Right ventricle myocardium inferior (tissue), 1 donor: ENCODE data around the gene SLC6A5. TPM values are rescaled to one million over a fixed set of nuclear protein-coding genes. Genes with fewer than 3 reads are reported as not detected.

Experiments
- ATAC-seq: fragments of 200-7000 bp; cut with Tn5 transposase; one replicate; pipeline ENCODE4 v1.9.1; 2020; ENCODE audit warnings: mild to moderate bottlenecking, moderate library complexity
- DNase-seq: peaks from one replicate; pipeline ENCODE4 v3.0.0; 2021; ENCODE audit errors: missing footprints
- intact Hi-C: fragments of 100-400 bp; cut with DNase I; formaldehyde crosslinking; loops from one replicate; pipeline ENCODE4 v1.11.0; 2022
- total RNA-seq: library from RNA; stranded (reverse); fragmentation: NEBNext Ultra II Directional; extraction: Animal tissue kit (Norgen Biotek cat#: 25700); gene quantifications from one replicate; pipeline ENCODE4 v1.2.1, GENCODE V29; 2021
- donor health status: DM: no; HTN: yes; CAD: no; lungs with severe emphysema.

Gene SLC6A5
- total RNA-seq, 1 donor from 2014 or later: not detected

DNA sequence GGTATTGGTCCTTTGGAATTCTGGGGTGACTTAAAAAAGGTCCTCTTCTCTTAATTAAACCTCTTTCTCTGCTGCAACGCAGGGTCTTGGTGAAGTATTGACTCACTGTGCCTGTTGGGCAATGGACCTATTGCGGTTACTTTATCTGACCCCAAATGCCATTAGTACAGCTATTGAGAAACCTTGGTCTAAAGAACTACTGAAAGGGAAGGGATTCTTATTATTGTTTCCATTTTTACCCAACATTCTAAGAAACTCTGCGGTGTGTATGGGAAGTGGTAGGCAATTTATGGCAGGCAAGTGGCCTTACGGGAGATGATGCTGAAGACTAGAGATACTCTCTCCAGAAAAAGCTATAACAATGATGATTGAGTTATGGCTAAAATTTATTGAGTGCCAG is 12.5 kb downstream of the SLC6A5 start:
- ATAC-seq: no peak
- intact Hi-C loops: loop anchor here (2.0 kb wide), 1 partner anchor 225 kb away; the partner anchor contains the start of gene PRMT3
- no peak for DNase-seq

DNA sequence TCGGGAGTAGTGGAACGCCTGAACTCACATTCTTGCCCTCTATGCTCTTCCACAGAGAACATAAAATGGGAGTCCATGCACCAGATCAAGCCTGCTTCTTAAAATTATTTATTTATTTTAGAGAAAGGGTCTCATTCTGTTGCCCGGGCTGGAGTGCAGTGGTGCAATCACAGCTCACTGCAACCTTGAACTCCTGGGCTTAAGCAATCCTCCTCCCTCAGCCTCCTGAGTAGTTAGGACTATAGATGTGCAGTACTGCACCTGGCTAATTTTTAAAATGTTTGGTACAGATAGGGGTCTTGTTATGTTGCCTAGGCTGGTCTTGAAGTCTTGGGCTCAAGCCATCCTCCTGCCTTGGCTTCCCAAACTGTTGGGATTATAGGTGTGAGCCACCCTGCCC is 13.0 kb downstream of the SLC6A5 start:
- no peak for ATAC-seq
- intact Hi-C loops: no loop called here
- no peak for DNase-seq

DNA sequence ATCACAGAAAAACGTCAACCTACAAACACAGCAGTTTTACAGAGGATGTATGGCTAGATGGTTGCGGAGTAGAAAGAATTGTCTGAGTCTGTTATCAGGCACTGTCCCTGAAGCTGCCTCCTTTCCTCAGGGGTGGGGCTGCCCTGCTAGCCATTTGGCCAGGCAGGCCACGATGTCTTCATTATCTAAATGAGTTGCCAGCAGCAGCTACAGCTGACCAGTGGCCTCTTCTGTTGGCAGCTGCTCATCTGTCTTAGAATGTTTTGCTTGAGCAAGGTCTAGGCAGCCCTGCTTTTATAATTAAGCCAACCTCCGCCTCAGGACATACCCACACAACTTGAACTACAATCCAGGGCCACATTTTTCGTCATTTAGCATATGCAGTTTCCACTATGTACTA is 17.5 kb downstream of the SLC6A5 start:
- DNase-seq (no peak), ATAC-seq (no peak)
- intact Hi-C loops: no loop called here

DNA sequence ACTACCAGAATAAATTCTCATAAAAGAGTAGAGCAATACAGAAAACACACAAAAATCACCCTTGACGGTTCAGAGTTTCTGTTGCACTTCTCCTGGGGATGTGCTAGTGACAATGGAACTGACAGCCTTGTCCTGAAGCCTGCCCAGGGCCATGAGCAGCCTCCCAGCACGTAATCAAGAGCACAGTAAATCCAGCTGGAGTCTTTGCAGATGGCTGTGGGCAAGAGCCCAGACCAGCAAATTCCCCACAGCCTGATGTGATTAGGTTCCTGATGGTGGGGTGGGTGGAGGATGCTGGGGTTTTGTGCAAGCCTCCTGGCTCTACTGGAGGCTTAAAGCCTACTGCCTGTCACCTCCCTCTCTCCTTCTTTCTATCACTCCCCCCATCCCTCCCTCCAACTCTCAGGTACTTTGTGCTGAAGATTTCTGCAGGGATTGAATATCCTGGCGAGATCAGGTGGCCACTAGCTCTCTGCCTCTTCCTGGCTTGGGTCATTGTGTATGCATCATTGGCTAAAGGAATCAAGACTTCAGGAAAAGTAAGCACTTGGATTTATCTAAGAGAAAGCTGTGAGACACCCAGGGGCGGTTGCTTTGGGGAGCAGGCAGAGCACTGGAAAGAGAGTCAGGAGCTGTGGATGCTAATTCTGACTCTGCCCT is 18.1 kb downstream of the SLC6A5 start:
- DNase-seq: no peak
- ATAC-seq: peak; percentile 63
- intact Hi-C loops: no loop called here

DNA sequence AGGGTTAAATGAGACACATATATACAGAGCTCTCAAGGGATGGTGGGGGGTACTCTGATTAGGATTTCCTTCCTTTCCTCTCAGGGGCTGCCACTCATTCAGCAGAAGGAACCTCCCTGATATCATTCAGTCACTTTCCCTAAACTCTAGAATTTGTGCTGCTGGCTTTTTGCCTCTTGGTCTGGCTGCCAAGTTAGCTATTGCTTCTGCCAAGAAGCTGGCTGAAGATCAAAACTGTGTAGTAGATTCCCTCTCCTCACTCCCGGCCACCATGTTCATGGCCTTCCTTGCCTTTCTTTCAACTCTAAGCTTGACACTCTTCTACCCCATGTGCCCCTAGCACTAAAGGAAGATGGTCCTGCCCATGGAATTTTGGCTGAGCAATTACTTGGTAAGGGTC is 18.7 kb downstream of the SLC6A5 start:
- intact Hi-C loops: no loop called here
- DNase-seq (no peak), ATAC-seq (no peak)

DNA sequence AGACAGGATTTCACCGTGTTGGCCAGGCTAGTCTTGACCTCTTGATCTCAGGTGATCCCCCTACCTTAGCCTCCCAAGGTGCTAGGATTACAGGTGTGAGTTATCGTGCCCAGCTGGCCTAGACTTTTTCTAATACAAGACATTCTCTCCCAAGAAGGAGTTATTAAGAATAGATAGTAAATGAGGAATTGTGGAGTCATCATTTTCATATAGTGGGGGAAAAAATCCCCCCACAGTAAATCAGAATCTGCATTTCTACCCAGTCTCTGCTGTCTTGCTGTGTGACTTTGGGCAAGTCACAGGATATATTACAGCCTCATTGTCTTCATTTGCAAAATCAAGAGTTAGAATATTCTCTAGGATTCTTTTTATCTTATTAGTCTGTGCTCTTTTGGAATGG is 21.6 kb downstream of the SLC6A5 start:
- intact Hi-C loops: no loop called here
- DNase-seq (no peak), ATAC-seq (no peak)

DNA sequence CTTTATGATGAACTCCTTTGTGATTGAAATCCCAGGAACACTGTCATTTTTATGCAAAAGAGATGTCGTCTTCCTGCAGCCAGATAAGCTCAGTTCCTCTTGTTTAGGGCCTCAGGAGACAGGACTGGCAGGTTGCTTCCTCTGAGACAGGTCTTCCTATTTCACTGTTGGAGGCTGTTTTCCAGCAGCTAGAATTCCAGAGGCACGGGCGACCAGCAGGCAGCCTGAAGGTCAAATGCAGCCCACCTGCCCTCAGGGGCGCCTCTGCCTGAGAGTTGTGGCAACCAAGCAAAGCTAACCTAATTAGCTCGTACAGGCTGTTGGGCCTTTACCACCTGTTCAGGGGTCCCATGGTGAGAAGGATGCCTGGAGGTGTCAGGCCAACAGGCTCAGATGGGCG is 22.3 kb downstream of the SLC6A5 start:
- no peak for ATAC-seq
- no peak for DNase-seq
- intact Hi-C loops: no loop called here

DNA sequence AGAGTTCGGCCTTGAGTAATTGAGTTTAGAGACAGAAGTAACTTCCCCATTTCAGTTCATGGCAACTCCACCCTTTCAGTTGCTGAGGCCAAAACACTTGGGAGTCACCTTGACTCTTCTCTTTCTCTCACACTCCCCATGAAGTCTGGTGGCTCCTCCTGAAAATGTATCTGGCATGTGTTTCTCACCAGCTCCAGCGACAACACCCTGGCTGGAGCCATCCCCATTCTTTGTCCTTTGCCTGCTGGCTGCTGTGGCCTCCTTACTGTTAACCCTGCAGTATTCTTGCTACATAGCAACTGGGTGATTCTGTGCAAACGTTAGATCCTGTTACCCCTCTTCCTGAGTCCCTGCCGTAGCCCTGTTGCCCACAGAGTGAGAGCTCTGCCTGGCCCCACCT is 23.8 kb downstream of the SLC6A5 start:
- intact Hi-C loops: no loop called here

DNA sequence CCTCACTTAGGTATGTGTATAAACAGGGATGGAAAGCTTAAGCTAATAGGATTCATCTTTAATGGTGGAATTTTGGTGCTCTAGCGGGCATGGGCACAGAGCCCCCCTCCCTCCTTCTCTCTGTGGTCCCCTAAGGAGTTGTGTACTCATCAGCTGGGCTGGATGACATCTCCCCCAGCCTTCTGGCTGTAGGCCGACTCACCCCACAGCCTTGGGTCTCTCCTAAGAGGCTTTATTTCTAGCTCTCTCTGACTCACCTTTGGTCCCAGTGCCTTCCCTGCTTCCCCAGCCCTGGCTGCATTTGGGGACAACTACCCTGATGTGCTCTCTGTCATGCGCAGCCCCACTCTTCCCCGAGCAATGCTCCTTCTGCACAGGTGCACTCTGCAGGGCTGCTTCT is 26.9 kb downstream of the SLC6A5 start:
- ATAC-seq (no peak), DNase-seq (no peak)
- intact Hi-C loops: no loop called here

More for the DNA sequence above, 23.8 kb downstream of the SLC6A5 start:
- no peak for DNase-seq
- no peak for ATAC-seq

DNA sequence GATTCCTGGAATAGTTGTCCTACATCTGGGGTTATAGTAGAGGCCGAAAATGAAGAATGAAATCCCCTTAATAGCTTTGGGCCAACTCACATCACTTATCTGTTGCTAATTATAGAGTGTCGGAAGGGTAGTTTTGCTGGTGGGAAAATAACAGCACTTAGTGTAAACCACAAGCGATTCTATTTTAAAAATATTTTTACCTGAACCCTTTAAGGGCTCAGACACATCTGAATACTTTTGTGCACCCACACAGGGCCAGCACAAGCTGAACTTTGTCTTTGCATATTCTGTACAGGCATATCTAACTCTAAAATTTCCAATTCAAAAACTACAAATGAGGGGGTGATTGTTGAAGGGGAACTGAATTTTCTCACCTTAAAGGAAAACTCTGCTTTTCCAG is 27.6 kb downstream of the SLC6A5 start:
- no peak for ATAC-seq
- no peak for DNase-seq
- intact Hi-C loops: no loop called here

DNA sequence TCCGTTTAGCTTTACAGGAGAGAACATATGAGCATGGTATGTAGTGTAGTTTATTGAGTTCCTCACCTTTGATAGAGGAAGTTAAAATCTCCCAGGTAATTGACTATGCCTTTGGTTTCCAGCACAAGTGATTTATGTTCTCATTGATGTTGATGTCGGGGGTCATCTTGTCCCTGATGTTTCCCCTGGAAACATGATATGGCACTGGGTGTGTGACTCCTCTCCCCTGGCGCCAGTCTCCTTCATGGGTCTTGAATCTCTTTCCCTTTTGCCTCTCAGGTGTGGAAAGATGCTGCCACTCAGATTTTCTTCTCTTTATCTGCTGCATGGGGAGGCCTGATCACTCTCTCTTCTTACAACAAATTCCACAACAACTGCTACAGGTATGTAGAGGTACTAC is 28.3 kb downstream of the SLC6A5 start:
- no peak for ATAC-seq
- DNase-seq: no peak
- intact Hi-C loops: no loop called here

DNA sequence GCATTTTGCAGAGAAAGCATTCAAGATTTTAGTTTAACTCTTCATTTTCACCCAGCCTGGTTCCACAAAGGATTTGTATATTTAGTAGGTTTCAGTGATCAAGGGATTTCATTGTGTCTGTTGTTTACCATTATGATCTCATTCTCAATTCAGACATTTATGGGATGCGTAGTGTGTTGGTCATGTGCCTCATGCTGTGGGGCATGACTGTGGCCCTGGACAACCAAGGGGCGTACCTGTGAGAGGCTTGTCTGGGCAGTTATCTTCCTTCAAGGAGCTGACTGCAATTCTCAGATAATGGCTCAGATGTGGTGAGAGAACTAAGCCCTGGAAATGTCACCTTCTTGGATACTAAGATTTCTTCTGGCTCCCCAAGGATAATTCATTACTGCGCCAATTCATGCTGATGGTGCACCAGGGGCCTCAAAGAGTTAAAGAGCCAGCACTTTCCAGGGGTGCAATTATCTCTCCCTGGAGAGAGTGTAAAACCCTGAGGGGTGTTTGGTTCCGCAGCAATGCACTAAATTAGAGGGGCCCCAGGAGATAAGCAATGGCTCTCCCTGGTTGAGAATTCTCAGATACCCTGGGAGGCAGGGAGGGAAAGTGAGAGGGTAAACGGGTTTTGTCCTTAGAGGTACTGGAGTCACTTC is 32.2 kb downstream of the SLC6A5 start:
- intact Hi-C loops: no loop called here
- ATAC-seq: no peak
- no peak for DNase-seq

DNA sequence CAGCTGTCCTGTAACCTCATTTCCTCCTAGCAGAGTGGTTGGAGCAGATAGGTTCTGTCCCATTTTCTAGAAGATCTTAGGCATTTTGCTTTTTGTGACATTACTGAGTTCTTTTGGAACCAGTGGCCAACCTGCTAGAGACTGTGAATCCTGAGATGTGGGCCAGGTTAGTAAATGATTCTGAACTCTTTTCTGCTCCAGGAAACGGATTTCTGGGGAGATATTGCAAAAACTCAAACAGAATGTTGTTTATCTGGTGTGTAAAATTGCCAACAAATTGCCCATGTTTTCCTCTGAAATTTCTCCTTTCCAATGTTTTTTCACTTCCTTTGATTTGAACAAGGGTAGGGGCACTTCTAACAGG is 32.7 kb downstream of the SLC6A5 start:
- ATAC-seq (no peak), DNase-seq (no peak)
- intact Hi-C loops: no loop called here

DNA sequence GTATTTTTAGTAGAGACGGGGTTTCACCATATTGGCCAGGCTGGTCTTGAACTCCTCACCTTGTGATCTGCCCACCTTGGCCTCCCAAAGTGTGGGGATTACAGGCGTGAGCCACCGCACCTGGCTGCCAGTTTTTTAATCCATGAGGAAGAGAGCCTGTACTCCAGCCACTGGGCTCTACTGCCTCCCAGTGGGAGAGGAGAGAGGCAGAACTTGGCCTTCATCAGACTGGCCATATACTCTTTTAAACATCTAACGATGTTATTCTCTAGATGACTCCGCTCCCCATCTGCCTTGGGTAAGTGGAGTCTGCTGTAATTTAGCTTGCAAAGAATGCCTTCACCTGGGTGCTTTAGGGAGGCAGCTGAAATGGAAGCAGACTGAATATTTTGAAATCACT is 34.6 kb downstream of the SLC6A5 start:
- ATAC-seq: no peak
- intact Hi-C loops: no loop called here
- DNase-seq: no peak

DNA sequence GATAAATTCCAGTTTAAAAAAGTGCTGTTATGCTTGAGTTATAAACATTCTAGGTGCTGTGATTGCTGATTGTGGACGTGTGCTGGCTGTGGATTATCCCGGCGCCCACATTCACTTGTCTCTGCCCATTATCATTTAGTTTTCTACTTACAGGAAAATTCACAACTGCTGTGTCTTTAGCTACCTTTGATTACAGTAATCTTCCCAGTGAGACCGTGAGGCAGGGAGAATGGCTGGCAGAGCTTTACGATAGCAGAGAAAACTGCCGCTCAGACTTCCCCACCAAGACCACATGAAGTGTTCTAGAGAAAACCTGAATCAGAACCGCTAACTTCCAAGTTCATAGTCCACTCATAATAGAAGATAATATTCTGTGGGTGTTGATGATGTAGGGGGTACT is 35.4 kb downstream of the SLC6A5 start:
- intact Hi-C loops: no loop called here
- DNase-seq (no peak), ATAC-seq (no peak)

DNA sequence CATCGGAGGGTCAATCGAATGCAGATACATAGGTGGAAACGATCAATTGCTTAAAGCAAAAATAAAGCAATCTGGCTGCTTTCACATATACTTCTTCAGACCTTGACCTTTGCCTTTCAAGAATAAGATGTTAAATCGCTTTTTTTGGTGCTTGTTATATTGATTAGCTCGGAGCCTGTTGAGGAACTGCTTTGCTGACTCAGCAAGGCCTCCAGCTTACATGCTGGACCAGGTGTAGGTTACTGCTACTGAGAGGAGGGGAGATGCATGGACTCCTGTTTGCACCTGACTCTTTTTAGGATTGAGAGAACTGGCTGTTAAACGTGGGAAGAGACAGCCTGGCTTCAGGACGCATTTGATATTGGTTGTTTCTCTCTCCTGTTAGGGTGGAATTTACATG is 38.7 kb downstream of the SLC6A5 start:
- intact Hi-C loops: no loop called here
- DNase-seq (no peak), ATAC-seq (no peak)

DNA sequence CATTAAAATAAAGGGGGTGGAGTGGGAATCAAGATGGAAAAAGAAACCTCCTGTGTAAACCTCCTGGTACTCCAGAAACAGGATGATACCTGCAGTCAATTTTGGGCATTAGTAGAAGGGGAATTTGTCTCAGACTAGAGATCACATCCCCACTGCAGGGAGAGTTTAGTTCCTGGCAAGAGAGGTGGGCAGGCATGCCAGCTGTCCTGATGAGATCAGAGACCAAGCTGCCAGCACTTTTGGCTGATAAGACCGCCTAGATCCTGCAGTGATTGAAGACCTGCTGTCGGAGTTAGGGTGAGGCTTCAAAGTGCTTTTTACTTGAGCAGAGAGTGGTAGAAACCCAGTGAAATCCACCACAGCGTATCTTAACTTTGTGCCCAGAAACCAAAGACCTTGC is 40.3 kb downstream of the SLC6A5 start:
- no peak for ATAC-seq
- intact Hi-C loops: loop anchor here (10.0 kb wide), 1 partner anchor 1665 kb away; no protein-coding TSS in a partner anchor
- no peak for DNase-seq

DNA sequence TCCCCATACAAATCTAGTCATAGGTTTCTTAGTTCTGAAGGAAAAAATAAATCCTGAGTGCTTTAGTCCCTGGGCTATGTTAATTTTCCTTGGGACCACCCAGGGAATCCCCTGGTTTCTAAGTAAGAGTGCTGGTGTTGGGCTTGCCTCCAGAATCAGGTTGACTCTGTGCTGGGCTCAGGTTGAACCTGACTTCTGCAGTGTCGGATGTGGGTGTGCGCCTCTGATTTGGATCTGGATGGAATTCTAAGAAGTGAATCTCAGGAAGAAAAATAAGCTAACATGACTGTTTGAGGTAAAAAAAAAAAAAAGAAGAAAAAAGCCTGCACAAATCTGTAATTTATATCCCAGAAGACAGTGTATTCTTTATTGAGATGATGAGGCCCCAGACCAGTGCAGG is 41.0 kb downstream of the SLC6A5 start:
- intact Hi-C loops: loop anchor here (10.0 kb wide), 1 partner anchor 1664 kb away; no protein-coding TSS in a partner anchor
- no peak for ATAC-seq
- DNase-seq: no peak

DNA sequence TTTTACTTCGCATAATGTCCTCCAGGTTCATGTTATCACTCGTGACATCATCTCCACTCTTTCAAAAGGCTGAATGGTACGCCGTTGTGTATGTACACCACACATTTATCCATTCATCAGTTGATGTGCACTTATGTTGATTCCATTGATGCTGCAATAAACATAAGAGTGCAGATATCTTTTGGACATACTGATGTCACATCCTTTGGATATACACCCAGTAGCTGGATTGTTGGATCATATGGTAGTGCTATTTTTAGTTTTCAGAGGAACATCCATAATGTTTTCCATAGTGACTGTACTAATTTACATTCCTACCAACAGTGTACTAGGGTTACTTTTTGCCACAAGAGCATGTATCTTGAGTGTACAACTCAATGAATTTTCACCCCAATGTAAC is 45.0 kb downstream of the SLC6A5 start:
- ATAC-seq (no peak), DNase-seq (no peak)
- intact Hi-C loops: loop anchor here (10.0 kb wide), 1 partner anchor 1660 kb away; no protein-coding TSS in a partner anchor

DNA sequence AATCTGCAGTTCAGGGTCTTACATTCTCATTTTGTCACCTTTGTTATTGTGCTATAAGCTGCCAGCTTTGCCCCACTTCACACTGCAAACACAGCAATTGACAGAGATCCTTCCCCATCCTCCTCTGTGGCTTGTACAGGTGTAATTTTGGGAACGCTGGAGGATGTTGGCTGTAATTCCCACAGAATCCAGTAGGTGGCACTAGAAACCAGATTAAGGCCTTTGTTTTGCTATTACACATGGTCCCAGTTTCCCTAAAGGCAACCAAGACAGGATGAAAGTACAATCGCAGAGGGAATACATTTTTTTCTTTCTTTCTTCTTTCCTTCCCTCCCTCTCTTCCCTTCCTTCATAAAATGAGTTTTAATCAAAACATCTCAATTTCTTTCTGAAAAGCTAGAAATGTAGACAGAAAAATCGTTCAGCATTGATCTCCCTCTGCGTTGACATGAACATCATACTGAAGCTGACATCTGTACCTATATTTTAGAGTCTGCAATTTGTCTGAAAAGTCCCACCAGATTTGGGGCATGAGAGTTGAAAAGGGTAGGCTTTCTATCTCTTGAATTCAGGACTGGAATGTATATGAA is 48.7 kb downstream of the SLC6A5 start:
- intact Hi-C loops: loop anchor here (5.0 to 10.0 kb wide), 3 partner anchors 864 to 1657 kb away; no protein-coding TSS in a partner anchor
- no peak for DNase-seq
- ATAC-seq: no peak
